Hematopoietic multipotent progenitor cell treated with erythropoietin and hydrocortisone succinate and interleukin-3 and kit ligand, for 4 days (in vitro differentiated cells): Measurements from ENCODE around the gene TMPRSS3.

ENCODE experiments used
- DNase-seq: peaks from one replicate; pipeline ENCODE4 v3.0.0-alpha.2; 2015

Gene TMPRSS3

DNA sequence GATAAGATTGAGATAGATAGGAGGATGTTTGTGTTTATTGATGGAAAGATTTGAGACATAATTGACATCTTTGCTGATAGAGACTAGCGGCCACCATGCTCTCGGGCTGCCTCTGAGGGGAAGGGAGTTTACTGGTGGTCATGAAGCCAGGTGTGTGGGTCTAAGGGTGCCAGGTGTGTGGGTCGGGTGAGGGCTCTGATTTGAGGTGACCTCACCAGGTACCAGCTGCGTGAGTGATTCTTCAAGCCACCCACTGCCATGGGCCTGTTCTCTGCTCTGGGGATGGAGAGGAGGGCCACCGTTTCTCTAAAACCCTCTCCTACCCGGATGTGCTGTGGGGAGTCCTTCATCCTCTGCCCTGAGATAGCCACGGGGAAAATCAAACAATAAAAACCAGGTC is 11.0 kb upstream of the TMPRSS3 start:
- DNase-seq: no peak

- DNase-seq: no peak
Measured at GRCh38 chr21:42406201-42406621, 10.4 kb upstream of the TMPRSS3 start.

GRCh38 chr21:42405064-42406013 is 9.5 kb upstream of the TMPRSS3 start:
- no peak for DNase-seq

DNA sequence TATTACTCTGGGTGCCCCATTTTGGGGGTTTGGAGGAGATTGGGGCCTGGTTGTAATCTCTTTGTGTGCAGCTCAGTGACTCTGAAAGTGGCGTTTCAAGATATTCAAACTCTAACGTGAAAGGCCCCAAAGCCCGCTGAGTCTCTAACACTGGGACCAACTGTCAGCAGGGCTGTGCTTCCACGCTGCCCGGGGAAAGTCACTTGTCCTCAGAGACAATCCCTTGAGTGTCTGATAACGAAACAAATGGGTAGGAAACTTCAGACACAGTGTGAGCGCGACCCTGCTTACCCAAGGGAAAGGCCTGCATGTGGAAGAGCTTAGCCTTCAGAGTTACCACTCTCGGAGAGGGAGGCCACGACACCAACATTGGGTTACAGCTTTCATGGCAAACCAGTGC is 8.7 kb upstream of the TMPRSS3 start:
- peak; percentile 73 for DNase-seq

DNA sequence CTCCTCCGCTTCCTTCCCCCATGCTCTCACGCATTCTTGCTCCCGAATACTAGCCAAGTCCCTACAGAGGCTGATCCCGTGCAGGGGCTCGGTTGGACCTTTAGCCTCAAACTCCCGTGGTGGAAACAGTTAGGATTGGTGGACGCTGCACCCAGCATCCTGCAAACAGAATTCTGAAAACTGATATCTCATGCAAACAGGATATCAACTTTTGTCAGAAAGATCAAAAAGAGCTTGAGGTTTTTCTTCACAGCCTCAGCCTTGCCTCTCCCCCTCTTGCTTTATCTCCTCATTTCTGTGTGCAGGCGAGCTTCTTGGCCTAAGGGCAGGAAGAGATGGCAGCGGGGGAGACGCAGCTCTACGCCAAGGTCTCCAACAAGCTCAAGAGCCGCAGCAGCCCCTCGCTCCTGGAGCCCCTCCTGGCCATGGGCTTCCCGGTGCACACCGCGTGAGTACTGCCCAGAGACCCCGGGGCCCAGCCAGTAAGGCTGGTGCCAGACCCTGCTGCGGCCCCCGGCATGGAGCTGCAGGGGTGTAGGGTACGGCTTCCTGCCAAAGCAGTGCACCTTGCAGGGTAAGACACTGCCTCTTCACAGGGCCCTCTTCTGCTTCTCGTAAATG is 7.9 kb upstream of the TMPRSS3 start, which contains the start of gene UBASH3A:
TSS of gene UBASH3A (plus strand) at position 292 of the 621 bp plus-strand sequence. CDS start at position 336, 44 bp downstream.
- peak; percentile 96 for DNase-seq

DNA sequence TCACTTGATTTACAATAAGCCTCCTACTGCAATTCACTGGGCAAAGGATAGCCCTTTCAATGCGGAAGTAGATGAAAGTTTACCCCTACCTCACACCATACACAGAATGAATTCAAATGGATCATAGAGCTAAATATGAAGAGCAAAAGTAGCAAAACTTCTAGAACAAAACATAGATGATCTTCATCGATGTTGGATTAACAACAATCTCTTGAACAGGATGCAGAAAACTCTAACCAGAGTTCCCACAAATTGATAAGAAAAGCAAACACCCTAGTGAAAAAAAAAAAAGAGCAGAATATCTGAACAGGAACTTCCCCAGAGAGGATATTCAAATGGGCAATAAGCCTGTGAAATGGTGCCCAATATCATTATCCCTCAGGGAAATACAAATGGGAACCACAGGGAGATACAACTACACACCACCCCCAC is 6.0 kb upstream of the TMPRSS3 start:
- DNase-seq: peak; percentile 20

DNA sequence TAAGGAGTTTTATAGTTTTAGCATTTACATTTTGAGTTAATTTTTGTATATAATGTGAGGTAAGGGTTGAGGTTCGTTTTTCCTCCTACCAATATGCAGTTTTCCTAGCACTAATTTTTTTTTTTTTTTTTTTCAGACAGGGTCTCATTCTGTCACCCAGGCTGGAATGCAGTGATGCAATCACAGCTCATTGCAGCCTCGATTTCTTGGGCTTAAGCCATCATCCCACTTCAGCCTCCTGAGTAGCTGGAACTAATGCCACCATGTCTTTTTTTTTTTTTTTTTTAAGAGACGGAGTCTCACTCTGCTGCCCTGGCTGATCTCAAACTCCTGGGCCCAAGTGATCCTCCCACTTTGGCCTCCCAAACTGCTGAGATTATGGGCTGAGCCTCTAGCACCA is 5.3 kb upstream of the TMPRSS3 start:
- DNase-seq: no peak

GRCh38 chr21:42400525-42400924 is 4.7 kb upstream of the TMPRSS3 start:
- DNase-seq: no peak

DNA sequence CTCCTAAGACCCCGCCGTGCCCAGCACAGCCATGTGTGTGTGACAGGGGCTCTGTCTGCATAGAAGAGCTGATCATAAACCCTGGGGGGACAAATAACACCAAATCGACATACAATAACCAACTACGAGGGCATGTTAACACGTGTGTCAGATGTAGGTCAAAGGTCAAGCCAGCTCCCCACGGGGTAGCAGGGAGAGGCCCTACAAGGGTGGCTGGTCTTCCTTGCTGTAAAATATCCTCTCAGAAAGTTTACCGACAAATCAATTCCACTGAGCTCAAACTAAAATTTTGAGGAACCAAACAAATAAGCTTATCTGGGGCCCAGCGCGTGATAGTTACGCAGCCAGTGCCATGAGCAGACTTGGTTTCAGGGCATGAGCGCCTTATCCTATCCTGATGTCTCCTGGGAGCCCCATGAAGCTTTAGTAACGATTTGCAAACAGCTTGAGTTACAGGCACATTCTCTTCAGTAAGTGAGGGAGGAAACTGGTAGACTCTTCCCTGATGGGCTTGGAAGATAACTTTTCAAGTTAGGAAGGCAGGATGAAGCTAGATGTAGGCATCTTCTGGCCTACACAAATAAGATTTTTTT is 2.7 kb upstream of the TMPRSS3 start:
- peak; percentile 47 for DNase-seq

DNA sequence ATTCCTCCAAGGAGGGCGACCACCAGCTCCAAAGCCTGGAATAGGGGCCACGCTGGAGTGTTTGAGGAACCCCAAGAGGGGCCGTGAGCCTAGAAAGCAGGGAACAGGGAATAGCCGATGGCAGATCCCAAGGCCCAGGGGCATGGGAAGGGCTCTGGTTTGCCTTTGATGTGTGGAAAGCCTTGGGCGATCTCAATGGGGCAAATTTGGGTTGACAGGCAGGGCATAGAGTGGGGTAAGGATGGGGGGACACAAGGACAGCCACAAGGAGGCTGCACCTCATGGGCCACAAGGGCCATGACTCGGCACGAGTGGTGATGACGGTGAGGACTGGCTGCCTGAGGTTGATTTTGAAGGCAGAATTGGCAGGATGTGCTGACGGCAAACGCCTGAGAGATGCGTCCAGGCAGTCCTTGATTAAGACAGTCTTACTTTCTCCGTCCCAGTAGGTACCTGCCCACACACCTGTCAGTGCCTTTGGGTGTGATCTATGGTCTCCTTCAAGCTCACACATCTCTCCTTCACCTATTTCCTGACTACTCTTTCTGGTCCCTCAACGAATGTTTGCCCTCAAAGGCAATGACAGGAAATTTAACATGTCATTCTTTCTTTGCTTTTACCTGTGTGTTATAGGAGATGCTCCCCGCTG is 2.0 kb upstream of the TMPRSS3 start:
- no peak for DNase-seq

GRCh38 chr21:42396799-42397745 is 1.2 kb upstream of the TMPRSS3 start:
- peak; percentile 14 for DNase-seq

DNA sequence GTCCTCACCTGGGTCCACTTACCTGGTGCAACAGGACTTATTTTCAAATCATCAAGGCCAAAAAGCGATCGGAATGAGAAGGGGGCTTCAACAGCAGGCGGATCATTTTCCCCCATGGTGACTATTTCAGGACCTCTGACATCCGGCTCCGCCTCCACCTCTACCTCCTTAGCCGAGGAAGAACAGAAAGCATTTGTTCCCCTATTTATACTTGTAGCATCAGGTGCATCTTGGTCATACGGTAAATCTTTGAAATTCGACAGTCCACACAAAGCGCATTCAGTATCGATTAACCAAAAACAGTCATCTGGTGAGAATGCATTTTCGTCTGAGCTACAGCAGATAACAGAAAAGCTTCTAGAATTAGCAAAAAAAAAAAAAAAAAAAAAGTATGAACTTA is 550 bp downstream of the TMPRSS3 start:
- DNase-seq: no peak

DNA sequence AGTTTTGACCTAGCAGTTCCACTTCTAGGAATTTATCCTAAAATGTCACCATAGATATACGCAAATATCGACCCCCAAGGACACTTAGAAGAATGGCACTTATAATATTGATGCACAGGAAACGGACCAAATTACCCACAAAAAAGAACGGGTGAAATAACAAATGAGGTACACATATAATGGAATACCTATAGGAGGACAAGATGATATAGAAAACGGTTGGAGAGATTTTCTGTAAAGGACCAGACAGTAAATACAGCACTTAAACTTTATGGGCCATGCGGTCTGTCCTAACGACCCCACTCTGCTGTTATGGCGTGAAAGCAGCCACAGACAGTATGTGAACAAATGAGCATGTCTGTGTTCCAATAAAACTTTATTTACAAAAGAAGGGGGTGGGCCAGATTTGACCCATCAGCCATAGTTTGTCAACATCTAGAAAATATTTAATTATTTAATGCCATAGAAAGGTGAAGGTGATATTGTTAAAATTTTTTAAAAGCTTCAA is 2.4 kb downstream of the TMPRSS3 start:
- DNase-seq: no peak

DNA sequence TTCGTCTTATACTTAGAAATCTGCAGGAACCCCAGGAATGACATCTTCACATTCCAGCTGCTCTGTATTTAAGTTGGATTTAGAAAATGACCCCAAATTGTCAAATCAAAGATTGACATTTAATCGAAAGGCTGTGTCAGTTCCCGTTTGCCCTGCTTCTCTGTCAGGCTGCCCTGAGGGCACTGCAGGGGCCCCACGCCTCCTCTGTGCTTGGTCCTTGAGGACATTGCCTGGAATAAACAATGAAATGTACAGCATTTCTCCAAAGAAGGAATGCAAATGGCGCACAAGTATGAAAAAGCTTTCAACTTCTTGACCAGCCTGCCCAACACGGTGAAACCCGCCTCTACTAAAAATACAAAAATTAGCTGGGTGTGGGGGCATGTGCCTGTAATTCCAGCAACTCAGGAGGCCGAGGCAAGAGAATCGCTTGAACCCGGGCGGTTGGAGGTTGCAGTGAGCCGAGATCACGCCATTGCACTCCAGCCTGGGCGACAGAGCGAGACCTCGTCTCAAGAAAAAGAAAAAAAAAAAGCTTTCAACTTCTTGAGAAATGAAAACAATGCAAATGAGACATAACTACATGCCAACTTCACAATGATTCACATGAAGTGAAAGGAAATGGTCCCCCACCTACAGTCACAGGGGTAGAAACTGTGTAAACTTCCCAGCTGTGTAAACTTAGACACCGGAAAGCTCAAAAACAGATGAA is 3.0 kb downstream of the TMPRSS3 start:
- no peak for DNase-seq

DNA sequence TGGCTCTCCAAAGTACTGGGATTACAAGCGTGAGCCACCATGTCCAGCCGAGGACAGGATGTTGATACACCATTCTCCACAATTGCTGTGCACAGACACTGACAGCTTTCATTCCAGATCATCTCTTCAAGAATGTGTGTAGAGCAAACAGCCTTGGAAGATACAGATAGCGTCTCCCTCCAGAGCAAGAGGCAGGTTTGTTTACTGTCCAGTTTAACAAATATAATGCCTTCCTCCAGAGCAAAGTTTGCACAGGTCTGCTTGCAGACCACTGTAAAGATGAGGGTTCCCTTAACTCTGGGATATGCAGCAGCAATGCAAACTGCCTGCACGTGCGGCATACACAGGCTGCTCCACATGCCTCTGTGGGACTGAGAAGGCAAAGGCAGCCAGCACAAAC is 4.6 kb downstream of the TMPRSS3 start:
- DNase-seq: no peak

- no peak for DNase-seq
Measured at GRCh38 chr21:42390696-42391095, 5.2 kb downstream of the TMPRSS3 start.

DNA sequence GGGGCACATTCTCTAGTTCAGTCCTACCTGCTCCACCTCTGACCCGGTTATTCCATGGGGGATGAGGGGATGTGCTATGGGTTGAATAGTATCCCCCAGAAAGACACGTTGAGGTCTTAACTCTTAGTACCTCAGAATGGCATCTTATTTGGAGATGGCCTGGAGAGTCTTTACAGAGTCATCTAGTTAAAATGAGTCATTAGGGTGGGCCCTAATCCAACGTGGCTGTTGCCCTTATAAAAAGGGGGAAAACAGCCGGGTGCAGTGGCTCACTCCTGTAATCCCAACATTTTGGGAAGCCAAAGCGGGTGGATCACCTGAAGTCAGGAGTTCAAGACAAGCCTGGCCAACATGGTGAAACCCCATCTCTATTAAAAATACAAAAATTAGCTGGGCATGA is 5.7 kb downstream of the TMPRSS3 start:
- no peak for DNase-seq

DNA sequence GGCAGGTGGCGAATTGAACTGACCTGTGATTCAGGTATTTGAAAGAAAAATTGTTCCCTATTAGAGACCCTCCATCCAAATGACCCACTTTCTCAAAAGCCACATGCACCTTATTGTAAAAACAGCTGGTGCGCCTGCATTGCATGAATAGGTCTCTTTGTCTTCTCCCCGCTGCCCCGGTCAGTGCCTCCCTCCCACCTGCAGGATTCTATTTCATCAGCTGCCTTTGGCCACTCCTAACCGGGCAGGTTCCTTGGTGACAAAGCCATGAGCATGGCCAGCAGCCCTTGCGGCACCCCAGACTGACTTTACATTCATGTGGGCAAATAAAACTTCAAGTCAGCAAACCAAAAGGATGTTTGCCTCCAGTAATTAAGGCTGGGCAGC is 6.4 kb downstream of the TMPRSS3 start:
- DNase-seq: no peak

- peak; percentile 49 for DNase-seq
Measured at GRCh38 chr21:42388740-42389448, 7.0 kb downstream of the TMPRSS3 start.

DNA sequence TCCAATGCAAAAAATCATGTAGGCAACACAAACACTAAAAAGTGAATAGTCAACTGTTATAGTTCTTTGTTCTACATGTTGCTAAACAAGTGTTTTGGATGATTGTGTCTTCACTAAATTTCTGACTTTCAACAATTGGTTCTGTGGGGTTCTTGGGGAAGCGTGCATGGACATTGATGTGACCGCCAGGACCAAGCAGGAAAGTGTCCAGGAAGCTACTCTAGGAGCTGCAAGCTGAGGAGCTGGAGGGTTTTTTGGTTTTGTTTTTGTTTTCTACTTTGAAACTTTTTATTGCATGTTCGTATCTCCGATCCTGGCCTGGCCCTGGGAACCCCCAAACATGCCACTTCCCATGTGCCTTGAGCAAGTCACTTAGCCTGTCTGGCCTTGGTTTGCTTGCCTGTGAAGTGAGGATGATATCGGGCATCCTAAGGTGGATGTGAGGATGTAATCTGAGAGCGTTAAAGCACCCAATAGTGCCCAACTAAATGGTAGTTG is 8.0 kb downstream of the TMPRSS3 start:
- DNase-seq: no peak
